Measurements from ENCODE around the gene HIVEP3.

DNA sequence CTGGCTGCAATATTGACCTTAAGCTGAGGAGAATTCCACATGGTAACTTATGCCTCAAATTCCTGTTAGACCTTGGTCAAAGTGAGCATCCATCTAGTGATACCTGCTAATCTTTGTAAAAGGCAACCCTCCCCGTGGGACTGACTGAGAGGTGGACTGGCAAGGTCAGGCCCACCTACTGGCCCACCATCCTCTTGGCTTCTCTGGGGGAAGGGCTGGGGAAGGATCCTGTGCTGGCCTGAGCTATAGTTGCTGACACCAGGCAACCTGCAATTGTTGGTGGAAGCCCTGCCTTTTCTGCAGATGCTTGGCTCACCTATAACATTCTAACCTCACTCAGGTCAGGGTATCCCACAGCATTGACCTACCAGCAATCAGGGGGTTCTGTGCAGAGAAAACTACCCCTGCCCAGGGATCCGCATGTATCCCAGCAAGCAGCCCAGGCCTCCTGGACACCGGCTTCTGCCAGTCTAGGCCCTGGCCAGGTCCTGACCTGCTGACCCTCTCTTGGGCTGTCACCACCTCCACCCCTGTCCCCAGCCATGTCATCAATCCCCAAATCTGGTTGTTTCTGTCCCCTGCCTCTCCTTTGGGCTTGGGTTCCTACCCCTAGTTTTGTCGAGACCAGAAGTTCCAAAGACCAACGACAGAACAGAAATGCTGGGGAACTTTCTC lies 326.1 kb downstream of the HIVEP3 start:
- TF ChIP-seq, protein P1, sequence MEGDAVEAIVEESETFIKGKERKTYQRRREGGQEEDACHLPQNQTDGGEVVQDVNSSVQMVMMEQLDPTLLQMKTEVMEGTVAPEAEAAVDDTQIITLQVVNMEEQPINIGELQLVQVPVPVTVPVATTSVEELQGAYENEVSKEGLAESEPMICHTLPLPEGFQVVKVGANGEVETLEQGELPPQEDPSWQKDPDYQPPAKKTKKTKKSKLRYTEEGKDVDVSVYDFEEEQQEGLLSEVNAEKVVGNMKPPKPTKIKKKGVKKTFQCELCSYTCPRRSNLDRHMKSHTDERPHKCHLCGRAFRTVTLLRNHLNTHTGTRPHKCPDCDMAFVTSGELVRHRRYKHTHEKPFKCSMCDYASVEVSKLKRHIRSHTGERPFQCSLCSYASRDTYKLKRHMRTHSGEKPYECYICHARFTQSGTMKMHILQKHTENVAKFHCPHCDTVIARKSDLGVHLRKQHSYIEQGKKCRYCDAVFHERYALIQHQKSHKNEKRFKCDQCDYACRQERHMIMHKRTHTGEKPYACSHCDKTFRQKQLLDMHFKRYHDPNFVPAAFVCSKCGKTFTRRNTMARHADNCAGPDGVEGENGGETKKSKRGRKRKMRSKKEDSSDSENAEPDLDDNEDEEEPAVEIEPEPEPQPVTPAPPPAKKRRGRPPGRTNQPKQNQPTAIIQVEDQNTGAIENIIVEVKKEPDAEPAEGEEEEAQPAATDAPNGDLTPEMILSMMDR (IDR thresholded peaks at IDR 0.05; ENCODE audit: low read depth, low read length) = no peak
- no peak for TF ChIP-seq POLR2A (IDR thresholded peaks at IDR 0.05; ENCODE audit: extremely low read depth, insufficient read length)
